ENCODE results near the gene TSC2. TPM values are rescaled to one million over a fixed set of nuclear protein-coding genes. Genes with fewer than 3 reads are reported as not detected.
A peak's percentile ranks its signal among the peaks of the same experiment; 100 is the strongest.

TSC2 gene
- total and polyA plus RNA-seq, 2 donors (not counting 3 experiments of a cell fraction or from before 2014, with no cell fraction given): 87.9 to 144 TPM

GRCh38 chr16:1998360-1998835 lies 49.4 kb upstream of the TSC2 start:
- no peak for FAIRE-seq
- H3K4me2 ChIP-seq (ENCODE audit: insufficient read depth, low read length): no peak overlapping the region
- H3K4me1 ChIP-seq (ENCODE audit: control insufficient read depth, extremely low read depth, insufficient read depth, low read length): no peaks in the 10 kb centered on the region
- no peak overlapping the region for H3K4me3 ChIP-seq (replicated peaks in 1 of 3; ENCODE audit: insufficient read depth in 1 of 3, low read depth in 1 of 3, low read length in 3 of 3)
- CTCF ChIA-PET: interaction anchor here (0.5 kb wide), 1 partner anchor 154 kb away, joined by 4 read pairs; no protein-coding TSS in a partner anchor
- no peaks in the 10 kb centered on the region for H3K9me1 ChIP-seq (replicated peaks; ENCODE audit: control insufficient read depth, extremely low read depth, insufficient read depth, low read length)
- dilution Hi-C loops (cut with MboI; ENCODE audit: extremely low pct_ligation_motif_present, low sequenced_read_pairs): no loop called here
- no peak for DNase-seq (ENCODE audit: low read depth, low spot score)
- no peaks in the 10 kb centered on the region for H4K20me1 ChIP-seq (replicated peaks; ENCODE audit: control insufficient read depth, extremely low read depth, insufficient read depth, low read length)
- H3K27me3 ChIP-seq (ENCODE audit: control insufficient read depth in 2 of 2, insufficient read depth in 2 of 2, low read length in 2 of 2): no peaks in the 10 kb centered on the region
- TF ChIP-seq JUN (IDR thresholded peaks at IDR 0.05; ENCODE audit: borderline replicate concordance, insufficient read depth, insufficient read length, low read depth) (no peak), POLR2A (IDR thresholded peaks at IDR 0.05; ENCODE audit: low read depth, low read length) (no peak), MYC (IDR thresholded peaks at IDR 0.05; ENCODE audit: low read depth, low read length) (no peak), GATA2 (IDR thresholded peaks at IDR 0.05; ENCODE audit: insufficient read depth, insufficient read length, low read depth, low read length) (no peak), FOS (IDR thresholded peaks at IDR 0.05; ENCODE audit: borderline replicate concordance, insufficient read depth, low read length) (no peak), EZH2 (IDR thresholded peaks at IDR 0.05; ENCODE audit: borderline replicate concordance, low read depth, low read length, severe bottlenecking) (no peak), CTCF (IDR thresholded peaks at IDR 0.05; ENCODE audit: extremely low read depth in 1 of 2, insufficient read depth in 1 of 2, low read depth in 1 of 2, low read length in 2 of 2) (no peak), POLR2AphosphoS5 (IDR thresholded peaks at IDR 0.05; ENCODE audit: insufficient read depth, low read depth, low read length) (no peak)
- TF ChIP-seq, protein P1, sequence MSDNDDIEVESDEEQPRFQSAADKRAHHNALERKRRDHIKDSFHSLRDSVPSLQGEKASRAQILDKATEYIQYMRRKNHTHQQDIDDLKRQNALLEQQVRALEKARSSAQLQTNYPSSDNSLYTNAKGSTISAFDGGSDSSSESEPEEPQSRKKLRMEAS (IDR thresholded peaks at IDR 0.05; ENCODE audit: insufficient read depth, insufficient read length): no peak
- no peak overlapping the region for H2AFZ ChIP-seq (ENCODE audit: low read depth, low read length)
- peaks cover 0 to 53% of the 10 kb centered on the region in 2 experiments for H3K36me3 ChIP-seq (ENCODE audit: control insufficient read depth in 2 of 2, extremely low read depth in 1 of 2, insufficient read depth in 2 of 2, low read length in 2 of 2)
- H3K9me3 ChIP-seq (replicated peaks; ENCODE audit: control insufficient read depth, insufficient read depth, low read length): no peaks in the 10 kb centered on the region
- H3K79me2 ChIP-seq (ENCODE audit: control insufficient read depth, insufficient read depth, low read length): peaks cover 8% of the 10 kb centered on the region
- BruUV-seq (replicated peaks): TSS peak; percentile 36
- no peak overlapping the region for H3K27ac ChIP-seq (ENCODE audit: insufficient read depth, low read depth, low read length)
- no peak overlapping the region for H3K9ac ChIP-seq (replicated peaks; ENCODE audit: extremely low read depth, insufficient read depth, low read length)
- POLR2A ChIA-PET: no interaction called here
- intact Hi-C loops (cut with micrococcal nuclease): no loop called here

Data from endothelial cell of umbilical vein (primary cell).